ENCODE measurements around the gene SOAT2. TPM values are rescaled to one million over a fixed set of nuclear protein-coding genes. Genes with fewer than 3 reads are reported as not detected.

Gene SOAT2
- total RNA-seq, 1 experiment from 2014 or later = not detected

Other genes with a start within 250 kb of the SOAT2 start
- 39.2 and 44.4 TPM in 2 replicates for gene KRT8, start 198.4 kb upstream of the SOAT2 start, total RNA-seq (2014; rRNA removed; shearing (Covaris generic); ENCODE audit: low replicate concordance)
- 104 and 136 TPM in 2 replicates for gene KRT18, start 154.4 kb upstream of the SOAT2 start, total RNA-seq (2014; rRNA removed; shearing (Covaris generic); ENCODE audit: low replicate concordance)
- gene EIF4B, start 97.0 kb upstream of the SOAT2 start, total RNA-seq (2014; rRNA removed; shearing (Covaris generic); ENCODE audit: low replicate concordance) = 684 and 692 TPM in 2 replicates
- 10.8 and 12.4 TPM in 2 replicates for gene TNS2, start 53.4 kb upstream of the SOAT2 start, total RNA-seq (2014; rRNA removed; shearing (Covaris generic); ENCODE audit: low replicate concordance)
- 22.1 and 23.9 TPM in 2 replicates for gene SPRYD3, start 24.1 kb upstream of the SOAT2 start, total RNA-seq (2014; rRNA removed; shearing (Covaris generic); ENCODE audit: low replicate concordance)
- 37.5 and 66.3 TPM in 2 replicates for gene IGFBP6, start 5.8 kb upstream of the SOAT2 start, total RNA-seq (2014; rRNA removed; shearing (Covaris generic); ENCODE audit: low replicate concordance)
- 14.7 and 22.2 TPM in 2 replicates for gene ZNF740, start 77.2 kb downstream of the SOAT2 start, total RNA-seq (2014; rRNA removed; shearing (Covaris generic); ENCODE audit: low replicate concordance)
- 1.2 and 7.1 TPM in 2 replicates for gene CSAD, start 77.4 kb downstream of the SOAT2 start, total RNA-seq (2014; rRNA removed; shearing (Covaris generic); ENCODE audit: low replicate concordance)
- 1.6 TPM in 1 of 2 replicates, not detected in the other for gene ITGB7, start 103.8 kb downstream of the SOAT2 start, total RNA-seq (2014; rRNA removed; shearing (Covaris generic); ENCODE audit: low replicate concordance)
- 30.8 and 40.7 TPM in 2 replicates for gene RARG, start 128.7 kb downstream of the SOAT2 start, total RNA-seq (2014; rRNA removed; shearing (Covaris generic); ENCODE audit: low replicate concordance)
- gene ESPL1, start 164.8 kb downstream of the SOAT2 start, total RNA-seq (2014; rRNA removed; shearing (Covaris generic); ENCODE audit: low replicate concordance) = 22.1 and 23.9 TPM in 2 replicates
- gene PFDN5, start 192.1 kb downstream of the SOAT2 start, total RNA-seq (2014; rRNA removed; shearing (Covaris generic); ENCODE audit: low replicate concordance) = 412 and 629 TPM in 2 replicates
- gene MYG1, start 196.2 kb downstream of the SOAT2 start, total RNA-seq (2014; rRNA removed; shearing (Covaris generic); ENCODE audit: low replicate concordance) = 30.8 and 42.8 TPM in 2 replicates
- 75.6 and 114 TPM in 2 replicates for gene AAAS, start 218.1 kb downstream of the SOAT2 start, total RNA-seq (2014; rRNA removed; shearing (Covaris generic); ENCODE audit: low replicate concordance)
- not detected in 2 replicates for gene SP7, start 232.9 kb downstream of the SOAT2 start, total RNA-seq (2014; rRNA removed; shearing (Covaris generic); ENCODE audit: low replicate concordance)

Measured in MG63 (cell line).